OCI-LY3 (cell line): Measurements from ENCODE around the gene PDE4D.

Experiments
- H2AFZ ChIP-seq: fragments of 200-600, 300-600 bp; shearing (Covaris generic); 2 replicates; pipeline ENCODE4 v1.6.0; 2014; ENCODE audit warnings: antibody characterized with exemption, low read depth, low read length
- H3K27ac ChIP-seq: fragments of 200-600, 300-600 bp; sonication (generic); 2 replicates; pipeline ENCODE4 v1.5.1; 2014; ENCODE audit warnings: mild to moderate bottlenecking, low read length, moderate library complexity, mixed read lengths
- H3K27me3 ChIP-seq: fragments of 200-600, 300-600 bp; sonication (generic); 2 replicates; pipeline ENCODE4 v1.6.1; 2014; ENCODE audit warnings: low read depth, low read length, mixed read lengths
- H3K36me3 ChIP-seq: fragments of 200-600, 300-600 bp; sonication (generic); replicated peaks from 2 replicates; pipeline ENCODE3; 2014; ENCODE audit warnings: low read depth, low read length, mixed read lengths
- H3K4me1 ChIP-seq: fragments of 300-600, 200-600 bp; sonication (generic); 2 replicates; pipeline ENCODE4 v1.6.1; 2014; ENCODE audit warnings: low read length, mixed read lengths
- H3K4me2 ChIP-seq: fragments of 200-600, 300-600 bp; sonication (generic); 2 replicates; pipeline ENCODE4 v1.6.1; 2014; ENCODE audit warnings: low read length, mixed read lengths
- H3K4me3 ChIP-seq: fragments of 300-600, 200-600 bp; sonication (generic); 2 replicates; pipeline ENCODE4 v1.5.1; 2014; ENCODE audit warnings: antibody characterized with exemption, mild to moderate bottlenecking, low read length, moderate library complexity
- H3K79me2 ChIP-seq: fragments of 300-600, 200-600 bp; shearing (Covaris generic); 2 replicates; pipeline ENCODE4 v1.6.1; 2014; ENCODE audit warnings: mild to moderate bottlenecking, low read length, mixed read lengths
- H3K9ac ChIP-seq: fragments of 300-600, 200-600 bp; shearing (Covaris generic); 2 replicates; pipeline ENCODE4 v1.6.0; 2014; ENCODE audit warnings: mild to moderate bottlenecking, low read length, moderate library complexity
- H3K9me3 ChIP-seq: fragments of 200-600, 300-600 bp; shearing (Covaris generic); 2 replicates; pipeline ENCODE4 v1.6.1; 2014; ENCODE audit warnings: low read length, mixed read lengths; ENCODE audit not compliant: insufficient read depth
- H4K20me1 ChIP-seq: fragments of 200-600, 300-600 bp; sonication (generic); 2 replicates; pipeline ENCODE4 v1.6.1; 2016; ENCODE audit warnings: low read length, mixed read lengths; ENCODE audit not compliant: insufficient read depth
- EZH2phosphoT487 ChIP-seq: fragments of 200-600 bp; shearing (Covaris generic); IDR thresholded peaks from 2 replicates; pipeline ENCODE4 v1.6.1; 2018; ENCODE audit warnings: antibody characterized with exemption, mixed run types, low read depth
- TF ChIP-seq, protein P1 (sequence below): fragments of 200-600, 300-600 bp; sonication (generic); IDR thresholded peaks from 2 replicates; pipeline ENCODE4 v1.5.1; 2014; ENCODE audit warnings: antibody characterized with exemption, low read length, low read depth

The PDE4D gene

DNA sequence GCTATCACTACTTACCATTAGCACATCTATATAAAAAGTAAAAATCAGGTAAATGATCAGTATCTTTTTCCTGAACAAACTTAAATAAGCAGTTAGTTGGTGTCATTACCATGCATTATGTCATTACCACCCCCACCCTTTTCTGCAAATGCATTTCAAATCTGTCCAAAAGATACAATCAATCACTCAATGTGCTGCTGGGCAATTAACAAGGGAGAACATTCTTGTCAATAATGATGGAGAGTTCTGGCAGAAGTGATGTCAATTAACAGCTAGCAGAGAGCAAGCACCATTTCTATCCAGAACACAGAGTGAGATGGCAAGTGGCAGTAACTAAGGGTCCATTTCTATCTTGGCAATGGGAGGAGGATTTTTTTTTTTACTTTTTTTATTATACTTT, 3.5 kb upstream of the PDE4D start:
- H4K20me1 ChIP-seq, result no peaks in the 10 kb centered on the region

GRCh38 chr5:59891962-59892643, 1.4 kb downstream of the PDE4D start:
- H3K4me1 ChIP-seq, result no peaks in the 10 kb centered on the region
- H4K20me1 ChIP-seq, result no peaks in the 10 kb centered on the region
- no peak for TF ChIP-seq EZH2phosphoT487
- TF ChIP-seq, protein P1, sequence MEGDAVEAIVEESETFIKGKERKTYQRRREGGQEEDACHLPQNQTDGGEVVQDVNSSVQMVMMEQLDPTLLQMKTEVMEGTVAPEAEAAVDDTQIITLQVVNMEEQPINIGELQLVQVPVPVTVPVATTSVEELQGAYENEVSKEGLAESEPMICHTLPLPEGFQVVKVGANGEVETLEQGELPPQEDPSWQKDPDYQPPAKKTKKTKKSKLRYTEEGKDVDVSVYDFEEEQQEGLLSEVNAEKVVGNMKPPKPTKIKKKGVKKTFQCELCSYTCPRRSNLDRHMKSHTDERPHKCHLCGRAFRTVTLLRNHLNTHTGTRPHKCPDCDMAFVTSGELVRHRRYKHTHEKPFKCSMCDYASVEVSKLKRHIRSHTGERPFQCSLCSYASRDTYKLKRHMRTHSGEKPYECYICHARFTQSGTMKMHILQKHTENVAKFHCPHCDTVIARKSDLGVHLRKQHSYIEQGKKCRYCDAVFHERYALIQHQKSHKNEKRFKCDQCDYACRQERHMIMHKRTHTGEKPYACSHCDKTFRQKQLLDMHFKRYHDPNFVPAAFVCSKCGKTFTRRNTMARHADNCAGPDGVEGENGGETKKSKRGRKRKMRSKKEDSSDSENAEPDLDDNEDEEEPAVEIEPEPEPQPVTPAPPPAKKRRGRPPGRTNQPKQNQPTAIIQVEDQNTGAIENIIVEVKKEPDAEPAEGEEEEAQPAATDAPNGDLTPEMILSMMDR, result no peak
- no peak overlapping the region for H3K27ac ChIP-seq
- H2AFZ ChIP-seq, result no peak overlapping the region
- H3K4me3 ChIP-seq, result no peak overlapping the region
- no peaks in the 10 kb centered on the region for H3K79me2 ChIP-seq
- H3K9me3 ChIP-seq, result no peaks in the 10 kb centered on the region
- no peaks in the 10 kb centered on the region for H3K36me3 ChIP-seq
- H3K9ac ChIP-seq, result no peak overlapping the region
- H3K27me3 ChIP-seq, result no peaks in the 10 kb centered on the region
- no peak overlapping the region for H3K4me2 ChIP-seq

More for the DNA sequence above, 3.5 kb upstream of the PDE4D start:
- Histone ChIP-seq H3K27ac (no peak overlapping the region), H3K27me3 (no peaks in the 10 kb centered on the region), H3K4me3 (no peak overlapping the region), H2AFZ (no peak overlapping the region), H3K4me2 (no peak overlapping the region), H3K4me1 (no peaks in the 10 kb centered on the region), H3K9me3 (no peaks in the 10 kb centered on the region), H3K79me2 (no peaks in the 10 kb centered on the region), H3K36me3 (no peaks in the 10 kb centered on the region), H3K9ac (no peak overlapping the region)
- TF ChIP-seq EZH2phosphoT487, result no peak
- TF ChIP-seq, protein P1, result no peak

DNA sequence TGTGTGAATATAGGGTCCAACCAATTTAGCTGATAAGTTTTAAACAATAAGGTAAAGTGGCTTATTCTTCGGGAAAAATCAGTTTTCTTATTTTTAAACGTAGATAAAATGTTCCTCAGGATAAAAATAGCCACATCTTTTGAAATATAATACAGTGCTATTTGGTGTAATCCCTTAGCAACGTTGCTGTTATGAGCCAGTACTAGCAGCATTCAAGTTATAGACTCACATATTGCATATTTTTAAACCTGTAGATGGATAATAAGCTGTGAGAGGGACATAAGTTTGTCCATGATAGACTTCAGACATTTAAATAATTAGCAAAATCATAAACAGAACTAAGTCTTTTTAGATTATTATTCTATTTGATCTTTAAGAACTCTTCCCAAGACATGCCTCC, 6.3 kb downstream of the PDE4D start:
- Histone ChIP-seq H3K9ac (no peak overlapping the region), H3K4me3 (no peak overlapping the region), H3K4me1 (no peaks in the 10 kb centered on the region), H3K27me3 (no peaks in the 10 kb centered on the region), H3K9me3 (no peaks in the 10 kb centered on the region), H3K79me2 (no peaks in the 10 kb centered on the region), H2AFZ (no peak overlapping the region), H3K4me2 (no peak overlapping the region), H4K20me1 (no peaks in the 10 kb centered on the region), H3K36me3 (no peaks in the 10 kb centered on the region), H3K27ac (no peak overlapping the region)
- TF ChIP-seq EZH2phosphoT487, result no peak
- TF ChIP-seq, protein P1, result no peak

- no peaks in the 10 kb centered on the region for H3K27me3 ChIP-seq
- H3K36me3 ChIP-seq, result no peaks in the 10 kb centered on the region
- H3K9ac ChIP-seq, result no peak overlapping the region
- H3K4me1 ChIP-seq, result peaks cover 6% of the 10 kb centered on the region
- H4K20me1 ChIP-seq, result no peaks in the 10 kb centered on the region
- TF ChIP-seq EZH2phosphoT487, result no peak
- TF ChIP-seq, protein P1, result no peak
- no peak overlapping the region for H3K4me2 ChIP-seq
- no peak overlapping the region for H2AFZ ChIP-seq
- H3K9me3 ChIP-seq, result no peaks in the 10 kb centered on the region
- H3K27ac ChIP-seq, result no peak overlapping the region
- no peak overlapping the region for H3K4me3 ChIP-seq
- H3K79me2 ChIP-seq, result no peaks in the 10 kb centered on the region
Measured at GRCh38 chr5:59874675-59875074, 18.9 kb downstream of the PDE4D start.
